Uterus (tissue), 2 donors: ENCODE results near the gene MYBPH.

Experiments
- POLR2A ChIP-seq, 2 donors: fragments of 450-650 bp; IDR thresholded peaks; one replicate each; pipeline ENCODE4 v1.6.1; 2016; ENCODE audit warnings: antibody characterized with exemption in 2 of 2, mild to moderate bottlenecking in 1 of 2, moderate library complexity in 1 of 2
- TF ChIP-seq, protein P1 (sequence below), 4 experiments: fragments of 200-600 bp in 2 of 4; fragments of 450-650 bp in 2 of 4; sonication (generic) in 2 of 4; IDR thresholded peaks; one replicate each; pipeline ENCODE4 v1.5.1; 2016 to 2019; ENCODE audit warnings: antibody characterized with exemption in 4 of 4, mild to moderate bottlenecking in 2 of 4, moderate library complexity in 1 of 4

DNA sequence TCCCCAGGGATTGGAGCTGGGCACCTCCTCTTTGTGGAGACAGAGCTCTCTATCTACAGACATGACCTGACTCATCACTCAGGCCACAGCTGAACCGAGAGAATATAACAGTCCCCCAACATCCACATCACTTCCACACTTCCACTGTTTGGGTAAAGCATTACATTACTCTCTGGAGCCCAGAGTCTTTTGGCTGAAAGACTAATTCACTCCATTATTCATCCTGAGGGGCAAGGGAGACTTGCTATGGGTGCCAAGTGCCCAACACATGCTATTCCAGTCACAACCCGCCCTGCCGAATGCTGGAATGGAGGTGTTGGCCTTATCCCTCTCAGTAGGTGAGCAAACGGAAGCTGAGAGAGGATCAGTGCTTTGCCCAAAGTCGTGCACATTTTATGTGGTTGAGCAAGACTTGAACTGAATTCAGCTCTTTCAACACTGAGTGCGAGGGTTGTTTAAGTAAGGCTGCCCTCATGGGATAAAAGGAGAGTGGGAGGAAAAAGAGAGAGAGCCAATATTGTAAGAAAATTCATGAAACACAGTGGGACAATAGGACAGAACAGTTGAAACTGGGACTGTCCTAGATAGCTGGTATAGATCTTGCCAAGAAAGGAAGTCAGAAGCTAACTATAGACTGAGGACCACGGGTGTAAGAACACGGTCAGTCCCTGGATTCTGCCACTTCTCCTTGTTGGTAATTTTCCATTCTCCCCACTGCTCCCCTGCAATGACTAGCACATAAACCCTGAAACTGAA is 24.4 kb upstream of the MYBPH start:
- TF ChIP-seq POLR2A (IDR thresholded peaks at IDR 0.05), result no peak
- TF ChIP-seq, protein P1, sequence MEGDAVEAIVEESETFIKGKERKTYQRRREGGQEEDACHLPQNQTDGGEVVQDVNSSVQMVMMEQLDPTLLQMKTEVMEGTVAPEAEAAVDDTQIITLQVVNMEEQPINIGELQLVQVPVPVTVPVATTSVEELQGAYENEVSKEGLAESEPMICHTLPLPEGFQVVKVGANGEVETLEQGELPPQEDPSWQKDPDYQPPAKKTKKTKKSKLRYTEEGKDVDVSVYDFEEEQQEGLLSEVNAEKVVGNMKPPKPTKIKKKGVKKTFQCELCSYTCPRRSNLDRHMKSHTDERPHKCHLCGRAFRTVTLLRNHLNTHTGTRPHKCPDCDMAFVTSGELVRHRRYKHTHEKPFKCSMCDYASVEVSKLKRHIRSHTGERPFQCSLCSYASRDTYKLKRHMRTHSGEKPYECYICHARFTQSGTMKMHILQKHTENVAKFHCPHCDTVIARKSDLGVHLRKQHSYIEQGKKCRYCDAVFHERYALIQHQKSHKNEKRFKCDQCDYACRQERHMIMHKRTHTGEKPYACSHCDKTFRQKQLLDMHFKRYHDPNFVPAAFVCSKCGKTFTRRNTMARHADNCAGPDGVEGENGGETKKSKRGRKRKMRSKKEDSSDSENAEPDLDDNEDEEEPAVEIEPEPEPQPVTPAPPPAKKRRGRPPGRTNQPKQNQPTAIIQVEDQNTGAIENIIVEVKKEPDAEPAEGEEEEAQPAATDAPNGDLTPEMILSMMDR (IDR thresholded peaks at IDR 0.05), result no peak
